Type B pancreatic cell (in vitro differentiated cells): ENCODE results near the gene CMSS1. TPM values are rescaled to one million over a fixed set of nuclear protein-coding genes. Genes with fewer than 3 reads are reported as not detected.

ENCODE experiments used
- DNase-seq: peaks from one replicate; pipeline ENCODE4 v3.0.0; 2021; ENCODE audit warnings: mixed read lengths; ENCODE audit not compliant: unreplicated experiment; ENCODE audit errors: extremely low spot score
- H3K27ac Mint-ChIP-seq: 2 replicates; pipeline ENCODE4 v1.8.0; 2021; ENCODE audit warnings: mild to moderate bottlenecking, mixed read lengths
- H3K27me3 Mint-ChIP-seq: 2 replicates; pipeline ENCODE4 v1.8.0; 2021; ENCODE audit warnings: mixed read lengths
- H3K36me3 Mint-ChIP-seq: 2 replicates; pipeline ENCODE4 v1.8.0; 2021; ENCODE audit warnings: mixed read lengths
- H3K4me1 Mint-ChIP-seq: one replicate; pipeline ENCODE4 v1.8.0; 2021; ENCODE audit warnings: mixed read lengths; ENCODE audit not compliant: unreplicated experiment
- H3K4me3 Mint-ChIP-seq: 2 replicates; pipeline ENCODE4 v1.8.0; 2021; ENCODE audit warnings: mild to moderate bottlenecking, mixed read lengths
- H3K9me3 Mint-ChIP-seq: 2 replicates; pipeline ENCODE4 v1.8.0; 2021; ENCODE audit warnings: mixed read lengths
- total RNA-seq: library from RNA; stranded (reverse); gene quantifications from 2 replicates; pipeline ENCODE4 v1.2.1, GENCODE V29; 2021; ENCODE audit warnings: low replicate concordance
- TF ChIP-seq, protein P1 (sequence below): fragments of 200-600 bp; sonication (generic); conservative IDR thresholded peaks from 2 replicates; pipeline ENCODE4 v1.5.0; 2021; ENCODE audit warnings: antibody characterized with exemption, mild to moderate bottlenecking

CMSS1 gene
- total RNA-seq, 1 donor from 2014 or later = 34.1 TPM

DNA sequence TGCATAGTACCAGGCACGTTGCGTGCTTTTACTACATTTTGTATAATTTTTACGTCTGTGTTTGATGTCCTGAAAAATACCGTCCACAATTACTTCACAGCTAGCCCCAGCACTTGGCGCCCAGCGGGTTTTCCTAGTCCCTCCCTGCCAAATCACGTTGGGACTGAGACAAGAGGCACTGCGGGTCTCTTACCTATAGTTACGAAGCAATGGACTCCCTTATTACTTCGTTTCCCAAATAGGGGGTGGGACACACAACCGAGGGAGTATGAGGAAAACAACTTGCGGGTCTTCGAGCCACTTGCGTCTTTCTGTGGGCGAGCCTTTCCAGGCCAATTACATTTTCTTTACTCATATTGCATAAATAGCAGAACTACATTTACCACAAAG is 620 bp upstream of the CMSS1 start:
- DNase-seq = no peak
- peak overlapping the region; percentile 100 for H3K27ac Mint-ChIP-seq
- H3K9me3 Mint-ChIP-seq = no peaks in the 10 kb centered on the region
- TF ChIP-seq, protein P1, sequence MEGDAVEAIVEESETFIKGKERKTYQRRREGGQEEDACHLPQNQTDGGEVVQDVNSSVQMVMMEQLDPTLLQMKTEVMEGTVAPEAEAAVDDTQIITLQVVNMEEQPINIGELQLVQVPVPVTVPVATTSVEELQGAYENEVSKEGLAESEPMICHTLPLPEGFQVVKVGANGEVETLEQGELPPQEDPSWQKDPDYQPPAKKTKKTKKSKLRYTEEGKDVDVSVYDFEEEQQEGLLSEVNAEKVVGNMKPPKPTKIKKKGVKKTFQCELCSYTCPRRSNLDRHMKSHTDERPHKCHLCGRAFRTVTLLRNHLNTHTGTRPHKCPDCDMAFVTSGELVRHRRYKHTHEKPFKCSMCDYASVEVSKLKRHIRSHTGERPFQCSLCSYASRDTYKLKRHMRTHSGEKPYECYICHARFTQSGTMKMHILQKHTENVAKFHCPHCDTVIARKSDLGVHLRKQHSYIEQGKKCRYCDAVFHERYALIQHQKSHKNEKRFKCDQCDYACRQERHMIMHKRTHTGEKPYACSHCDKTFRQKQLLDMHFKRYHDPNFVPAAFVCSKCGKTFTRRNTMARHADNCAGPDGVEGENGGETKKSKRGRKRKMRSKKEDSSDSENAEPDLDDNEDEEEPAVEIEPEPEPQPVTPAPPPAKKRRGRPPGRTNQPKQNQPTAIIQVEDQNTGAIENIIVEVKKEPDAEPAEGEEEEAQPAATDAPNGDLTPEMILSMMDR = no peak
- peaks cover 5% of the 10 kb centered on the region for H3K36me3 Mint-ChIP-seq
- peak overlapping the region; percentile 99 for H3K4me3 Mint-ChIP-seq
- H3K27me3 Mint-ChIP-seq = peaks cover 5% of the 10 kb centered on the region
- H3K4me1 Mint-ChIP-seq = peaks cover 27% of the 10 kb centered on the region

DNA sequence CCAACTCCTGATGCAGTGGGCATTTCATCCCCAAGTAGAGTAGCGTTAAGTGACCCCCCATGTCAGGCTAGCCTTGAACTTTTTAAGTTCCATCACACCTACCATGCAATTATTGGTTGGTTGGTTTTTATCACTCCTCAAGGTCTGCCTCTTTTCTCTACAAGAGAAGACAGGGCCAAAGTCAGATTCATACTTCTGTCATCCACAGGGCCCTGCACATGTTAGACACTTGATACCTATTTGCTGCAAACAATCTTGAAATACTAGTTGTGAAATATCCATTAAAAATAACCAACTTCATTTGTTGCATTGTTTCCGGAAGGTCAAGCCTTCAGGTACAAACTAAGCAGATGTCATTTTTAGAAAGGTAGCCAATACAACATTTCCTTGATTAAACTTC is 1.2 kb downstream of the CMSS1 start:
- peaks cover 32% of the 10 kb centered on the region for H3K4me1 Mint-ChIP-seq
- H3K27ac Mint-ChIP-seq = peak overlapping the region; percentile 100
- peak overlapping the region; percentile 99 for H3K4me3 Mint-ChIP-seq
- TF ChIP-seq, protein P1 = no peak
- peaks cover 5% of the 10 kb centered on the region for H3K36me3 Mint-ChIP-seq
- no peak for DNase-seq
- H3K9me3 Mint-ChIP-seq = no peaks in the 10 kb centered on the region
- H3K27me3 Mint-ChIP-seq = no peaks in the 10 kb centered on the region

DNA sequence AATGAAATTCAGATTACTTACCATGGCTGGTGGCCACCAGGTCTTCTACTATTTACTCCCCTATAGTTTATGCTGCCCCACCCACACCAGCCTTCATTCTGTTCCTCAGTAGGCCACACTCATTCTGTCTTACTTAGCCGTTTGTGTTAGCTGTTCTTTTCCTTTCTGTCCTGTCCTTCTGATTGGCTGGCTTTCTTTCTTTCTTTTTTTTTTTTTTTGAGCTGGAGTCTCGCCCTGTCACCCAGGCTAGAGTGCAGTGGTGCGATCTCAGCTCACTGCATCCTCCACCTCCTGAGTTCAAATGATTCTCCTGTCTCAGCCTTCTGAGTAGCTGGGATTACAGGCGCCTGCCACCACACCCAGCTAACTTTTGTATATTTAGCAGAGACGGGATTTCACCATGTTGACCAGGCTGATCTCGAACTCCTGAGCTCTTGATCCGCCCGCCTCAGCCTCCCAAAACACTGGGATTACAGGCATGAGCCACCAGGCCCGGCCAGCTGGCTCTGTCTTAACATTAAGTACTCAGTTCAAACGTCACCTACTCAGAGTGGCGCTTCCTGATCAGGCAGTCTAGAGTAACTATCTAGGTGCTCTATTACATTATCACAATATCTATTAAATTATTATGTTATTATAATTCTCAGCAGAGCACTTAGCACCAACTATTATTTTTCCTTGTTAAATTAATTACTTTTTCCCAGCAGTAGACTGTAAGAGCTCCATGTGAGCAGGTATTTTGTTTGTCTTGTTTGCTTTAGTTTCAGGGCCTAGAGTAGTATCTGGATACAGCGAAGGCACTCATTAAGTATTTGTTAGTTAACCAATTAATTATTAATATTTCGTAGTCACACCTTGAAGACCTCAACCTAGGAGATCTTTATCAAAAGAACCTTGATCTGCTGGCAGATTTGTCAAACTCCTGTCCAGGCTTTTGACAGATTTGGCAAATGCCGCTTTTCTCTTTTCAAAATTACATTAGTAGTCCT is 6.4 kb downstream of the CMSS1 start:
- TF ChIP-seq, protein P1 = no peak
- Mint-ChIP-seq H3K27ac (no peak overlapping the region), H3K4me1 (peaks cover 16% of the 10 kb centered on the region), H3K9me3 (no peaks in the 10 kb centered on the region), H3K27me3 (no peaks in the 10 kb centered on the region), H3K36me3 (peaks cover 4% of the 10 kb centered on the region), H3K4me3 (no peak overlapping the region)
- DNase-seq = no peak

- DNase-seq = no peak
- Mint-ChIP-seq H3K4me1 (peaks cover 13% of the 10 kb centered on the region), H3K9me3 (no peaks in the 10 kb centered on the region), H3K36me3 (no peaks in the 10 kb centered on the region), H3K27ac (no peak overlapping the region), H3K4me3 (no peak overlapping the region), H3K27me3 (no peaks in the 10 kb centered on the region)
- TF ChIP-seq, protein P1 = no peak
Measured at GRCh38 chr3:99825004-99825640, 7.5 kb downstream of the CMSS1 start.

- H3K27me3 Mint-ChIP-seq = no peaks in the 10 kb centered on the region
- no peak overlapping the region for H3K27ac Mint-ChIP-seq
- TF ChIP-seq, protein P1 = no peak
- DNase-seq = no peak
- no peaks in the 10 kb centered on the region for H3K9me3 Mint-ChIP-seq
- H3K4me1 Mint-ChIP-seq = peaks cover 6% of the 10 kb centered on the region
- no peak overlapping the region for H3K4me3 Mint-ChIP-seq
- H3K36me3 Mint-ChIP-seq = no peaks in the 10 kb centered on the region
Measured at GRCh38 chr3:99829844-99830243, 12.2 kb downstream of the CMSS1 start.
